Suprapubic skin (tissue), 4 donors: Measurements from ENCODE around the gene DNAH11. TPM values are rescaled to one million over a fixed set of nuclear protein-coding genes. Genes with fewer than 3 reads are reported as not detected.

Experiments used
- DNase-seq, 2 donors: peaks; one replicate each; pipeline ENCODE4 v3.0.0-alpha.2; 2019; ENCODE audit warnings: low spot score in 2 of 2
- H3K27ac ChIP-seq: fragments of 200-600 bp; sonication (generic); one replicate; pipeline ENCODE4 v1.5.1; 2019
- H3K27me3 ChIP-seq: fragments of 200-600 bp; sonication (generic); one replicate; pipeline ENCODE4 v1.5.1; 2019
- H3K36me3 ChIP-seq: fragments of 200-600 bp; sonication (generic); one replicate; pipeline ENCODE4 v1.5.1; 2019
- H3K4me1 ChIP-seq: fragments of 200-600 bp; sonication (generic); one replicate; pipeline ENCODE4 v1.5.1; 2019
- H3K4me3 ChIP-seq: fragments of 200-600 bp; sonication (generic); one replicate; pipeline ENCODE4 v1.5.1; 2019; ENCODE audit warnings: mild to moderate bottlenecking
- H3K9me3 ChIP-seq: fragments of 200-600 bp; sonication (generic); one replicate; pipeline ENCODE4 v1.5.1; 2019
- CTCF ChIP-seq, 2 donors: fragments of 200-600 bp in 1 of 2; fragments of 450-650 bp in 1 of 2; sonication (generic) in 1 of 2; IDR thresholded peaks; one replicate each; pipeline ENCODE4 v1.5.1; 2016 to 2019; ENCODE audit warnings: antibody characterized with exemption in 2 of 2, mild to moderate bottlenecking in 1 of 2, moderate library complexity in 1 of 2
- EP300 ChIP-seq: sonication (generic); formaldehyde crosslinking; IDR thresholded peaks from one replicate; pipeline ENCODE4 v1.6.1; 2017; ENCODE audit warnings: antibody characterized with exemption
- POLR2A ChIP-seq, 2 donors: fragments of 450-650 bp; IDR thresholded peaks; one replicate each; pipeline ENCODE4 v1.6.1; 2017; ENCODE audit warnings: antibody characterized with exemption in 2 of 2, mild to moderate bottlenecking in 2 of 2, moderate library complexity in 2 of 2
- POLR2AphosphoS5 ChIP-seq, 3 donors: sonication (generic); formaldehyde crosslinking; IDR thresholded peaks; one replicate each; pipeline ENCODE4 v1.6.1; 2017; ENCODE audit warnings: antibody characterized with exemption in 3 of 3
- WGBS: methylation state at CpG from one replicate; pipeline ENCODE4 v1.1.5; 2018; 5-methylcytosine and 5-hydroxymethylcytosine counted together
- total RNA-seq, 4 donors: library from RNA; depleted of rRNA; stranded (reverse); fragments of >200 nt; gene quantifications; one replicate each; pipeline ENCODE4 v1.1.0, GENCODE V29; 2016

The DNAH11 gene
- total RNA-seq, 4 donors from 2014 or later = 0.57 to 48.3 (median 1.8) TPM

DNA sequence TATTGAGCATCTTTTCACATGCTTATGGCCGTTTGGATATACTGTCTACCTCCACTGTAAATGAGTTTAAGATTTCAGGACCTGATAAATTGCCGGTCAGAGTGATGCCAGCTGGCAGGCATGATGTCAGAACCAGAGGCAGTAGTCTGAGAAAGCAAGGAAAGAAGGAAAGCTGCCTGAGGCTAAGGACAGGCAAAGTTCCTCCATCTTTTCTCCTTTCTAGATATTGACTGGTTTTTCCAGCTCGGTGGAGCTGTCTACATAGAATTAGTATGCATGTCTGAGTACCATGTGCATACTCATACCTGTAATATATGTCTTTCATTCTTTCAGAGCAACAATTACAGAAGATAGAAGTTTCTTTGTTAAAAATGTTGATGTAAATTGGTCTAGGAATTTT lies 350.6 kb downstream of the DNAH11 start:
- H3K27ac ChIP-seq = no peak overlapping the region
- TF ChIP-seq POLR2AphosphoS5 (IDR thresholded peaks at IDR 0.05) (no peak), EP300 (no peak), CTCF (IDR thresholded peaks at IDR 0.05) (no peak), POLR2A (IDR thresholded peaks at IDR 0.05) (no peak)
- WGBS = 41% methylated on average over 3 of the region's 3 CpGs
- H3K36me3 ChIP-seq = no peaks in the 10 kb centered on the region
- no peaks in the 10 kb centered on the region for H3K9me3 ChIP-seq
- DNase-seq = no peak
- no peaks in the 10 kb centered on the region for H3K27me3 ChIP-seq
- no peak overlapping the region for H3K4me3 ChIP-seq
- H3K4me1 ChIP-seq = no peaks in the 10 kb centered on the region

DNA sequence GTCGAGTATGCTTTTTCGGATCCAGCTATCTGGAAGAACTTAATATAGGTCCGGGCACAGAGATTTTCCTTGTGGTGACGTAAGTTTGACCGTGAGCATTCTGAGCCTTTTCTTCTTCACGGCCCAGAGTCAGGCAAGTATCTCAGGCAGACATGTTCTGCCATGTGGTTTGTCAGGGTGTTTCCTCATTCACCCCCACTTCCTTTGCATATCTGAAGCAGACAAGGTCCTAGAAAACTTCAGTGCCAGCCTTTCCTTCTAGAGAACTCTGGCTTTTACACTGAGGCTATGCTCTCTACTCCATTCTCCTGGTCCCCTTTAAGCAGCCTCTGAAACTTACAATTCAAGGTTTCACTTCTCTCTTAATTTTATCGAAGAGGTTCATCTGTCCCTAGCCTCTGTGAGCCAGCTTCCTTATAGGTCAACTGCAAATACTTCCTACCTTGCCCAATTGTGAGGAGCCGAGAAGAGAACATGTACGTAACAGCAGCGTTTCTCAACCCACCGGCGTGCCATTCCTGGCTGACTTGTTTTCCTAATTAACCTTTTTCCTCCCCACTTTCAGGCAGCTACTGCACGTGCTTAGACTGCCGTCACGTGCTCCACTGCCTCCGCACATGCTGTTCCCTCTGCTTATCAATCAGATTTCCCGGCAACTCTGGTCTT lies 355.6 kb downstream of the DNAH11 start:
- H3K36me3 ChIP-seq = peaks cover 22% of the 10 kb centered on the region
- H3K27ac ChIP-seq = no peak overlapping the region
- 73% methylated on average over 17 of the region's 17 CpGs for WGBS
- TF ChIP-seq CTCF (IDR thresholded peaks at IDR 0.05) (no peak), POLR2A (IDR thresholded peaks at IDR 0.05) (no peak), POLR2AphosphoS5 (IDR thresholded peaks at IDR 0.05) (no peak), EP300 (no peak)
- no peak for DNase-seq
- H3K9me3 ChIP-seq = no peaks in the 10 kb centered on the region
- H3K4me1 ChIP-seq = no peaks in the 10 kb centered on the region
- H3K27me3 ChIP-seq = no peaks in the 10 kb centered on the region
- no peak overlapping the region for H3K4me3 ChIP-seq

- no peak for TF ChIP-seq POLR2A (IDR thresholded peaks at IDR 0.05)
- no peak for TF ChIP-seq CTCF (IDR thresholded peaks at IDR 0.05)
- TF ChIP-seq EP300 = no peak
- TF ChIP-seq POLR2AphosphoS5 (IDR thresholded peaks at IDR 0.05) = no peak
- Histone ChIP-seq H3K27ac (no peak overlapping the region), H3K9me3 (no peaks in the 10 kb centered on the region), H3K27me3 (no peaks in the 10 kb centered on the region), H3K4me1 (no peaks in the 10 kb centered on the region), H3K4me3 (no peak overlapping the region), H3K36me3 (peaks cover 53% of the 10 kb centered on the region)
- WGBS = 60% methylated on average over 5 of the region's 5 CpGs
- no peak for DNase-seq
Observed at GRCh38 chr7:21902240-21902639, 359.4 kb downstream of the DNAH11 start.

- Histone ChIP-seq H3K27me3 (no peaks in the 10 kb centered on the region), H3K36me3 (peaks cover 60% of the 10 kb centered on the region), H3K27ac (no peak overlapping the region), H3K4me3 (no peak overlapping the region), H3K9me3 (no peaks in the 10 kb centered on the region), H3K4me1 (no peaks in the 10 kb centered on the region)
- TF ChIP-seq EP300 = no peak
- no peak for TF ChIP-seq CTCF (IDR thresholded peaks at IDR 0.05)
- TF ChIP-seq POLR2AphosphoS5 (IDR thresholded peaks at IDR 0.05) = no peak
- 86% methylated on average over 13 of the region's 14 CpGs for WGBS
- DNase-seq = no peak
Observed at GRCh38 chr7:21903020-21903786, 360.4 kb downstream of the DNAH11 start.

GRCh38 chr7:21908746-21909145 lies 365.9 kb downstream of the DNAH11 start:
- Histone ChIP-seq H3K27ac (no peak overlapping the region), H3K4me3 (no peak overlapping the region), H3K36me3 (peaks cover 44% of the 10 kb centered on the region), H3K4me1 (peaks cover 12% of the 10 kb centered on the region), H3K27me3 (no peaks in the 10 kb centered on the region), H3K9me3 (no peaks in the 10 kb centered on the region)
- TF ChIP-seq POLR2AphosphoS5 (IDR thresholded peaks at IDR 0.05) = no peak
- TF ChIP-seq POLR2A (IDR thresholded peaks at IDR 0.05) = no peak
- no peak for TF ChIP-seq CTCF (IDR thresholded peaks at IDR 0.05)
- no peak for TF ChIP-seq EP300
- no peak for DNase-seq
- WGBS = 93% methylated on average over 5 of the region's 5 CpGs
